ENCODE data around the gene LAGE3.
A peak's percentile ranks its signal among the peaks of the same experiment; 100 is the strongest.

LAGE3 gene

GRCh38 chrX:154478728-154479622, at the start of gene LAGE3:
Gene LAGE3, minus strand, starts transcription at chrX:154479281. Its CDS starts 366 bp downstream, at chrX:154478915.
- peak; percentile 88 for DNase-seq (ENCODE audit: low read depth)

GRCh38 chrX:154526901-154527675, 48.0 kb upstream of the LAGE3 start:
- DNase-seq (ENCODE audit: low read depth): peak; percentile 81

- DNase-seq (ENCODE audit: low read depth): no peak
These were observed 46.8 kb upstream of the LAGE3 start for GRCh38 chrX:154525606-154526490.

- DNase-seq (ENCODE audit: low read depth): no peak
These were observed 40.3 kb upstream of the LAGE3 start for GRCh38 chrX:154519389-154519788.

- no peak for DNase-seq (ENCODE audit: low read depth)
These were observed 38.2 kb upstream of the LAGE3 start for GRCh38 chrX:154517101-154517781.

GRCh38 chrX:154516656-154517100, 37.6 kb upstream of the LAGE3 start:
- DNase-seq (ENCODE audit: low read depth): peak; percentile 52

GRCh38 chrX:154515966-154516655, 37.0 kb upstream of the LAGE3 start, which contains the start of gene FAM3A:
Gene FAM3A, minus strand, starts transcription at chrX:154516232. Its CDS starts 460 bp downstream, at chrX:154515772.
- DNase-seq (ENCODE audit: low read depth): peak; percentile 90

- no peak for DNase-seq (ENCODE audit: low read depth)
These were observed 36.2 kb upstream of the LAGE3 start for GRCh38 chrX:154515090-154515965.

- no peak for DNase-seq (ENCODE audit: low read depth)
These were observed 34.6 kb upstream of the LAGE3 start for GRCh38 chrX:154513716-154514115.

GRCh38 chrX:154512879-154513553, 33.9 kb upstream of the LAGE3 start:
- no peak for DNase-seq (ENCODE audit: low read depth)

- DNase-seq (ENCODE audit: low read depth): no peak
These were observed 32.7 kb upstream of the LAGE3 start for GRCh38 chrX:154511761-154512160.

- no peak for DNase-seq (ENCODE audit: low read depth)
These were observed 30.4 kb upstream of the LAGE3 start for GRCh38 chrX:154509455-154509854.

- no peak for DNase-seq (ENCODE audit: low read depth)
These were observed 29.3 kb upstream of the LAGE3 start for GRCh38 chrX:154508384-154508745.

- DNase-seq (ENCODE audit: low read depth): no peak
These were observed 28.7 kb upstream of the LAGE3 start for GRCh38 chrX:154507673-154508383.

- DNase-seq (ENCODE audit: low read depth): no peak
These were observed 27.6 kb upstream of the LAGE3 start for GRCh38 chrX:154506483-154507332.

- peak; percentile 77 for DNase-seq (ENCODE audit: low read depth)
These were observed 26.7 kb upstream of the LAGE3 start for GRCh38 chrX:154505734-154506133.

- DNase-seq (ENCODE audit: low read depth): no peak
These were observed 23.9 kb upstream of the LAGE3 start for GRCh38 chrX:154502989-154503388.
